C4-2B (cell line): ENCODE results near the gene PRDX5.

Experiments used
- H3K27ac ChIP-seq: fragments of 450-650 bp; 2 replicates; pipeline ENCODE4 v1.5.1; 2017
- ZFX ChIP-seq: fragments of 450-650 bp; IDR thresholded peaks from 2 replicates; pipeline ENCODE4 v1.6.1; 2017
- TF ChIP-seq, protein P1 (sequence below): fragments of 450-650 bp; conservative IDR thresholded peaks from 2 replicates; pipeline ENCODE4 v1.5.1; 2017; ENCODE audit warnings: mild to moderate bottlenecking

Gene PRDX5

DNA sequence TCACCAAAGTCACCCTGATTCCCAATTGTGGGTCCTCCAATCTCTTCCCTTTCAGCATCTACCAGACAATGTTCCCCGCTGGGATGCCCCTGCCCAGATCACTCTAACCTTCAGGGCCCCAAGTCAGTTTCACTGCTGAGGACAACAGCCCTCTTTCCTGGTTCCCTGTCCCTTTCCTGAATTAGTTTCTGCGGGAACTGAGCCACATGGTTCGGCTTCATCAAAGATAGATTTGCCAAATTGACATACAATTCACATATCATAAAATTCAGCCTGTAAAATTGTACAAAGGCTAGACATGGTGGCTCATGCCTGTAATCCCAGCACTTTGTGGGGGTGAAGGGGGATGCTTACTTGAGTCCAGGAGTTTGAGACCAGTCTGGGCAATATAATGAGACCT lies 10.1 kb downstream of the PRDX5 start:
- peak overlapping the region; percentile 73; the same call in 1 of the 2 replicates for H3K27ac ChIP-seq
- TF ChIP-seq, protein P1, sequence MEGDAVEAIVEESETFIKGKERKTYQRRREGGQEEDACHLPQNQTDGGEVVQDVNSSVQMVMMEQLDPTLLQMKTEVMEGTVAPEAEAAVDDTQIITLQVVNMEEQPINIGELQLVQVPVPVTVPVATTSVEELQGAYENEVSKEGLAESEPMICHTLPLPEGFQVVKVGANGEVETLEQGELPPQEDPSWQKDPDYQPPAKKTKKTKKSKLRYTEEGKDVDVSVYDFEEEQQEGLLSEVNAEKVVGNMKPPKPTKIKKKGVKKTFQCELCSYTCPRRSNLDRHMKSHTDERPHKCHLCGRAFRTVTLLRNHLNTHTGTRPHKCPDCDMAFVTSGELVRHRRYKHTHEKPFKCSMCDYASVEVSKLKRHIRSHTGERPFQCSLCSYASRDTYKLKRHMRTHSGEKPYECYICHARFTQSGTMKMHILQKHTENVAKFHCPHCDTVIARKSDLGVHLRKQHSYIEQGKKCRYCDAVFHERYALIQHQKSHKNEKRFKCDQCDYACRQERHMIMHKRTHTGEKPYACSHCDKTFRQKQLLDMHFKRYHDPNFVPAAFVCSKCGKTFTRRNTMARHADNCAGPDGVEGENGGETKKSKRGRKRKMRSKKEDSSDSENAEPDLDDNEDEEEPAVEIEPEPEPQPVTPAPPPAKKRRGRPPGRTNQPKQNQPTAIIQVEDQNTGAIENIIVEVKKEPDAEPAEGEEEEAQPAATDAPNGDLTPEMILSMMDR, result no peak
- TF ChIP-seq ZFX, result no peak

DNA sequence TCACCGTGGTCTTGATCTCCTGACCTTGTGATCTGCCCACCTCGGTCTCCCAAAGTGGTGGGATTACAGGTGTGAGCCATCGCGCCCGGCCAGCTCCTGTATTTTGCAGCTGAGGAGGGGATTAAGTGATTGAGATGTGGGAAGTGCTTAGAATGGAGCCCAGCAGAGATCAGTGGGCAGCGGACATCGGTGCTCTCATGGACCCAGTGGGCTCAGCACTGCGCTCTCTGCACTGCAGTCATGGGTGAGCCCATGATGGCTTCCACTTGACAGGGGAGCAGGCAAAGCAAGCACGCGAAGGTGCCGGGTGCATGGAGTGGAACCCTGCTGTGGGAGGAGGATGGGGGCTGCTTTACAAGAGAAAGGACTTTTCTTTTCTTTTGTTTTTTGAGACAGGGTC lies 13.0 kb downstream of the PRDX5 start:
- no peak for TF ChIP-seq ZFX
- TF ChIP-seq, protein P1, result no peak
- peak overlapping the region; percentile 13 for H3K27ac ChIP-seq

DNA sequence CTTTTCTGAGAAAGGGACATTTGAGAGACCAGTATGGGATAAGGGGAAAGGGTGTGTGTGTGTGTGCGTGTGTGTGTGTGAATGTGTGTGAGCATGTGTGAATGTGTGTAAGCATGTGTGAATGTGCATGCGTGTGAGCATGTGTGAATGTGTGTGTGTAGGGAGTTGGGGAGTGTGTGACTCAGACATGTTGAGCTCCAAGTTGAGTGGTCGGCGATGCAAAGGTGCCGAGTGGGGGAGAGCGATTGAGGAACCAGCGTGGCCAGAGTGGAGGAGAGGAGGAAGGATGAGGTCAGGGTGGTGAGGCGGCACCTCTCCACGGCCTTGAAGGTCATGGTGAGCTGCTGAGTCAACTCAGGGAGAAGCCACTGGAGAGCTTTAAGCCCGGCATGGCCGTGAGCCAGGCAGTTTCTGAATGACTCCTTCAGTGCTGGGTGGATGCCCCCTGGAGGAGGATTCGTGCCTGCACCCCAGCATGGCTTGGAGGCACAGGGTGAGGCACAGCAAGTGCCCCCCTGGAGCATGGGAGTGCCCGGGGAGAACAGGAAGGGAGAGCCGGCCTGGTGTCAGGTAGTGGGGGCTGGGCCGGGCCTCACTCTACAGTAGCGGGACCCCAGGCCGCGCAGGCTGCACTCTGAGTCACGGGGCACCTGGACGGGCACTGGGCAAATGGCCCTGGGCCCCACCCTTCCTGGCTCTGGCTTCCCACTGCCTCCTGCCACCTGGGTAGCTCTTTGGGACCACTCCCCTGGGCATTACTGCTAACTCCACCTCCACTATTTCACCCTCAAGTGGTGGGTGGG lies 13.8 kb downstream of the PRDX5 start:
- TF ChIP-seq ZFX, result no peak
- TF ChIP-seq, protein P1, result no peak; the same call in 1 of the 2 replicates
- peak overlapping the region; percentile 13 for H3K27ac ChIP-seq

DNA sequence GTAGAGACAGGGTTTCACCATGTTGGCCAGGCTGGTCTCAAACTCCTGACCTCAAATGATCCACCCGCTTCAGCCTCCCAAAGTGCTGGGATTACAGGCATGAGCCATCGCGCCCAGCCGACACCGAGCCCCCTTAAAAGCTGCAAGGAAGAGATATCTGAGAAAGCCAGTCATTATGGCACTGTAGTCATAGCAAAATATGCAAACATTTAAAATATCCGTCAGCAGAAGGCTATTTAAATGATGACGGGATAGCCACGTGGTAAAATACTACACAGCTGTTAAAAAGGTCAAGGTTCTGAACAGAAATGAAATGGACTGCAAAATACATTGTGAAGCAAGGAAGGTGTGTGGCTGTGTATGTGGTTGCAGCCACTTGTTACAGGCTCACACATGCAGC lies 15.6 kb downstream of the PRDX5 start:
- no peak overlapping the region for H3K27ac ChIP-seq
- no peak for TF ChIP-seq ZFX
- TF ChIP-seq, protein P1, result no peak

DNA sequence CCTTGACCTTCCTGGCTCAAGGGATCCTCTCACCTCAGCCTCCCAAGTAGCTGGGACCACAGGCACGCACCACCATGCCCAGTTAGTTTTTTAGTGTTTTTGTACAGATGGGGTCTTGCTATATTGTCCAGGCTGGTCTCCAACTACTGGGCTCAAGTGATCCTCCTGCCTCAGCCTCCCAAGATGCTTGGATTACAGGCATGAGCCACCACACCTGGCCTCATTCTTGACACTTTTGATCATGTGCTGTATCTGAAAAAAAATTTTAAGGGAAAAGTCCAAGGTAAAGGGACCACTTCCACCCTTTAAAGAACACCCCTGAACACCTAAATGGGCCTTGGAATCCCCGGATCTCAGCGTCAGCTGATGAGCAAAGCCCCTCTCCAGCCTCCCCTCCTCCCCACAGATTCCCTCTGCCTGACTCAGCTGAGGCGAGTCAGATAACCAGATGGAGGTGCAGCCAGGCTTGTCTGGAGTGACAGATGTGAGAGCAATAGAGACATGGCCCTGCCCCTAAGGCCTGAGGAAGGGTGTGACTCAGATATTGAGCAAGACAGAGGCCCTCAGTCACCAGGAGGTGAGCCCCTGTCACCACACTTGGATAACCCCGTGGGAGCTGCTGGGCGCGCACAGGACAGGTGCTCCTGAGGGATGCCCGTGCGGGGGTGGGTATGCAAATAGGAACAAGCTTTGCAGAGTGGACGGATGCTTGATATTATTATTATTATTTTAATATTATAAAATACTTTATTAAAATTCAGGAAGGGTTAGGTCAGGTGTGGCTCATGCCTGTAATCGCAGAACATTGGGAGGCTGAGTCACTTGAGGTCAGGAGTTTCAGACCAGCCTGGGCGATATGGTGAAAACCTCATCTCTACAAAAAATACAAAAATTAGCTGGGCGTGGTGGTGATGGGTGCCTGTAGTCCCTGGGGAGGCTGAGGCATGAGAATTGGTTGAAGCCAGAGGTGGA lies 17.1 kb downstream of the PRDX5 start:
- no peak for TF ChIP-seq ZFX
- TF ChIP-seq, protein P1, result no peak
- H3K27ac ChIP-seq, result no peak overlapping the region

DNA sequence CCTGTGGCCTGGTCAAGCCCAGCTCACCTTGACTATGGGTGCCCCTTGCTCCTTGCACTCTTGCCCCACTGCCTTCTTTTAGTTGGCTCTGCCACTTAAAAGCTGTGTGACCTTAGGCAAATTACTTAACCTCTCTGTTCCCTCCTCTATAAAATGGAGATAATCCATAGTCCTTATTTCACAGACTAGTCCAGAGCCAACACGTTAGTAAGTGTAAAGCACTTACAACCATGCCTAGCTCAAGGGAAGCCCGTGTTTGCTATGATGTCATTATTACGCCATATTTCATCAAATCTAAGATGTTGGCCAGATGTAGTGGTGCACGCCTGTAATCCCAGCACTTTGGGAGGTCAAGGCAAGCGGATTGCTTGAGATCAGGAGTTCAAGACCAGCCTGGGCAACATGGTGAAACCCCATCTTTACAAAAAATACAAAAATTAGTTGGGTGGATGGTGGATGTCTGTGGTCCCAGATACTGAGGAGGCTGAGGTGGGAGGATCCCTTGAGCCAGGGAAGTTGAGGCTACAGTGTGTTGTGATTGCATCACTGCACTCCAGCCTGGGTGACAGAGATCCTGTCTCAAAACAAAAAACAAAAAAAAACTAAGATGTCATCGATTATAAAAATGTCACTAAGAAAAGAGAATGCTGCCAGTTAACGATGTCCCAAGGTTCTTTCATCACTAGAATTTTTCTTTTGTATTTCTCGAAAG lies 19.8 kb downstream of the PRDX5 start:
- TF ChIP-seq ZFX, result no peak
- TF ChIP-seq, protein P1, result no peak
- no peak overlapping the region for H3K27ac ChIP-seq
